Memory B cell (primary cell): ENCODE results near the gene KRTAP10-7.
A peak's percentile ranks its signal among the peaks of the same experiment; 100 is the strongest.
"Not testable (repeated sequence)": the region's sequence is repeated elsewhere in the genome, so short reads cannot be mapped to it uniquely, and the experiment has no call there.

Experiments
- ATAC-seq: fragments of 150-1000 bp; cut with Tn5 transposase; 2 replicates; pipeline ENCODE4 v1.10.0; 2021; ENCODE audit warnings: low read depth, mild to moderate bottlenecking, moderate library complexity
- DNase-seq, 2 donors: peaks; one replicate each; pipeline ENCODE4 v3.0.0; 2022; ENCODE audit warnings: low spot score in 2 of 2
- H3K27ac Mint-ChIP-seq: one replicate; pipeline ENCODE4 v1.8.0; 2022; ENCODE audit warnings: mild to moderate bottlenecking, moderate library complexity, mixed read lengths
- H3K27me3 Mint-ChIP-seq: one replicate; pipeline ENCODE4 v1.8.0; 2022; ENCODE audit warnings: mixed read lengths
- H3K36me3 Mint-ChIP-seq: one replicate; pipeline ENCODE4 v1.8.0; 2022; ENCODE audit warnings: mild to moderate bottlenecking, mixed read lengths
- H3K4me1 Mint-ChIP-seq: one replicate; pipeline ENCODE4 v1.8.0; 2022; ENCODE audit warnings: mixed read lengths
- H3K4me3 Mint-ChIP-seq: one replicate; pipeline ENCODE4 v1.8.0; 2022; ENCODE audit warnings: mild to moderate bottlenecking, moderate library complexity, mixed read lengths
- H3K9me3 Mint-ChIP-seq: one replicate; pipeline ENCODE4 v1.8.0; 2022; ENCODE audit warnings: mixed read lengths

Gene KRTAP10-7

GRCh38 chr21:44616591-44616926 lies 16.2 kb downstream of the KRTAP10-7 start:
- ATAC-seq (no peak), DNase-seq (no peak)
- no peak overlapping the region for H3K27ac Mint-ChIP-seq
- H3K4me1 Mint-ChIP-seq = peaks cover 9% of the 10 kb centered on the region
- peaks cover 19% of the 10 kb centered on the region for H3K36me3 Mint-ChIP-seq
- no peak overlapping the region for H3K4me3 Mint-ChIP-seq
- H3K9me3 Mint-ChIP-seq = peaks cover 16% of the 10 kb centered on the region
- peaks cover 14% of the 10 kb centered on the region for H3K27me3 Mint-ChIP-seq

- peaks cover 16% of the 10 kb centered on the region for H3K9me3 Mint-ChIP-seq
- DNase-seq (no peak), ATAC-seq (no peak)
- H3K27me3 Mint-ChIP-seq = peaks cover 14% of the 10 kb centered on the region
- peaks cover 19% of the 10 kb centered on the region for H3K36me3 Mint-ChIP-seq
- H3K4me1 Mint-ChIP-seq = peaks cover 9% of the 10 kb centered on the region
- no peak overlapping the region for H3K27ac Mint-ChIP-seq
- no peak overlapping the region for H3K4me3 Mint-ChIP-seq
These were observed 16.7 kb downstream of the KRTAP10-7 start for GRCh38 chr21:44617071-44617501.

- ATAC-seq (no peak), DNase-seq (no peak)
- Mint-ChIP-seq H3K36me3 (peaks cover 15% of the 10 kb centered on the region), H3K4me1 (peaks cover 9% of the 10 kb centered on the region), H3K27me3 (peaks cover 13% of the 10 kb centered on the region), H3K27ac (peak overlapping the region; percentile 45), H3K9me3 (peaks cover 21% of the 10 kb centered on the region), H3K4me3 (no peak overlapping the region)
These were observed 18.1 kb downstream of the KRTAP10-7 start for GRCh38 chr21:44618504-44618903.

GRCh38 chr21:44618909-44619308 lies 18.5 kb downstream of the KRTAP10-7 start:
- H3K9me3 Mint-ChIP-seq = peaks cover 25% of the 10 kb centered on the region

GRCh38 chr21:44619886-44620285 lies 19.5 kb downstream of the KRTAP10-7 start:
- DNase-seq = no peak
- H3K9me3 Mint-ChIP-seq = peaks cover 32% of the 10 kb centered on the region
- no peak overlapping the region for H3K27ac Mint-ChIP-seq
- H3K4me3 Mint-ChIP-seq = no peak overlapping the region
- peaks cover 20% of the 10 kb centered on the region for H3K36me3 Mint-ChIP-seq
- peaks cover 9% of the 10 kb centered on the region for H3K4me1 Mint-ChIP-seq
- H3K27me3 Mint-ChIP-seq = peaks cover 10% of the 10 kb centered on the region
- no peak for ATAC-seq

More at GRCh38 chr21:44618909-44619308, 18.5 kb downstream of the KRTAP10-7 start:
- Mint-ChIP-seq H3K4me1 (peaks cover 9% of the 10 kb centered on the region), H3K27me3 (peaks cover 10% of the 10 kb centered on the region), H3K36me3 (peaks cover 16% of the 10 kb centered on the region), H3K4me3 (peak overlapping the region; percentile 7), H3K27ac (peak overlapping the region; percentile 45)
- DNase-seq = no peak
- peak; percentile 83 for ATAC-seq

GRCh38 chr21:44623575-44623974 lies 23.2 kb downstream of the KRTAP10-7 start:
- Mint-ChIP-seq H3K27ac (no peak overlapping the region), H3K9me3 (peaks cover 32% of the 10 kb centered on the region), H3K4me1 (peaks cover 7% of the 10 kb centered on the region), H3K36me3 (peaks cover 20% of the 10 kb centered on the region), H3K27me3 (peaks cover 15% of the 10 kb centered on the region), H3K4me3 (no peak overlapping the region)
- ATAC-seq (no peak), DNase-seq (no peak)

GRCh38 chr21:44625756-44626155 lies 25.4 kb downstream of the KRTAP10-7 start:
- no peak for ATAC-seq
- Mint-ChIP-seq H3K4me3 (no peak overlapping the region), H3K4me1 (peaks cover 7% of the 10 kb centered on the region), H3K9me3 (peaks cover 28% of the 10 kb centered on the region), H3K27ac (no peak overlapping the region), H3K36me3 (peaks cover 10% of the 10 kb centered on the region), H3K27me3 (peaks cover 15% of the 10 kb centered on the region)
- no peak for DNase-seq

- no peak for ATAC-seq
- no peak for DNase-seq
- Mint-ChIP-seq H3K36me3 (peaks cover 12% of the 10 kb centered on the region), H3K4me3 (no peak overlapping the region), H3K27ac (no peak overlapping the region), H3K4me1 (peaks cover 7% of the 10 kb centered on the region), H3K9me3 (peaks cover 31% of the 10 kb centered on the region), H3K27me3 (peaks cover 15% of the 10 kb centered on the region)
These were observed 25.9 kb downstream of the KRTAP10-7 start for GRCh38 chr21:44626262-44626661.

GRCh38 chr21:44626673-44627143 lies 26.3 kb downstream of the KRTAP10-7 start, which contains the start of gene KRTAP10-9:
KRTAP10-9 (plus strand) TSS chr21:44627093; CDS start chr21:44627172, 79 bp downstream.
- no peak within 1 kb of the TSS for H3K27ac Mint-ChIP-seq
- H3K4me3 Mint-ChIP-seq = no peak within 1 kb of the TSS
- H3K36me3 Mint-ChIP-seq = peaks cover 12% of the 10 kb centered on the region
- ATAC-seq = no peak
- H3K4me1 Mint-ChIP-seq = peaks cover 7% of the 10 kb centered on the region
- H3K9me3 Mint-ChIP-seq = peaks cover 34% of the 10 kb centered on the region
- DNase-seq = no peak
- peaks cover 15% of the 10 kb centered on the region for H3K27me3 Mint-ChIP-seq

- Mint-ChIP-seq H3K9me3 (peaks cover 35% of the 10 kb centered on the region), H3K36me3 (peaks cover 12% of the 10 kb centered on the region), H3K27me3 (peaks cover 13% of the 10 kb centered on the region)
- H3K27ac Mint-ChIP-seq, H3K4me1 Mint-ChIP-seq, H3K4me3 Mint-ChIP-seq, ATAC-seq, DNase-seq: not testable (repeated sequence)
These were observed 26.9 kb downstream of the KRTAP10-7 start for GRCh38 chr21:44627181-44627822.

GRCh38 chr21:44627831-44628233 lies 27.4 kb downstream of the KRTAP10-7 start:
- not testable (repeated sequence) for H3K4me3 Mint-ChIP-seq, H3K4me1 Mint-ChIP-seq, H3K27ac Mint-ChIP-seq, DNase-seq, ATAC-seq
- Mint-ChIP-seq H3K9me3 (peaks cover 31% of the 10 kb centered on the region), H3K27me3 (peaks cover 13% of the 10 kb centered on the region), H3K36me3 (peaks cover 12% of the 10 kb centered on the region)

GRCh38 chr21:44628707-44629391 lies 28.5 kb downstream of the KRTAP10-7 start:
- H3K4me3 Mint-ChIP-seq = no peak overlapping the region
- ATAC-seq (no peak), DNase-seq (no peak)
- H3K27me3 Mint-ChIP-seq = peaks cover 13% of the 10 kb centered on the region
- no peak overlapping the region for H3K27ac Mint-ChIP-seq
- H3K4me1 Mint-ChIP-seq = peaks cover 7% of the 10 kb centered on the region
- peaks cover 29% of the 10 kb centered on the region for H3K9me3 Mint-ChIP-seq
- H3K36me3 Mint-ChIP-seq = peaks cover 10% of the 10 kb centered on the region

- ATAC-seq = no peak
- Mint-ChIP-seq H3K4me1 (peaks cover 7% of the 10 kb centered on the region), H3K4me3 (no peak overlapping the region), H3K27me3 (peaks cover 10% of the 10 kb centered on the region), H3K9me3 (peaks cover 24% of the 10 kb centered on the region), H3K36me3 (peaks cover 5% of the 10 kb centered on the region), H3K27ac (no peak overlapping the region)
- no peak for DNase-seq
These were observed 30.0 kb downstream of the KRTAP10-7 start for GRCh38 chr21:44630440-44630839.

GRCh38 chr21:44632067-44632466 lies 31.7 kb downstream of the KRTAP10-7 start:
- H3K4me3 Mint-ChIP-seq = no peak overlapping the region
- ATAC-seq (no peak), DNase-seq (no peak)
- H3K36me3 Mint-ChIP-seq = peaks cover 5% of the 10 kb centered on the region
- H3K4me1 Mint-ChIP-seq = peaks cover 7% of the 10 kb centered on the region
- peaks cover 8% of the 10 kb centered on the region for H3K27me3 Mint-ChIP-seq
- peaks cover 24% of the 10 kb centered on the region for H3K9me3 Mint-ChIP-seq
- no peak overlapping the region for H3K27ac Mint-ChIP-seq
